ENCODE results near the gene PPBP. TPM values are rescaled to one million over a fixed set of nuclear protein-coding genes. Genes with fewer than 3 reads are reported as not detected.

The PPBP gene
- polyA plus RNA-seq, 4 donors = 1.5 TPM; not detected in 3

DNA sequence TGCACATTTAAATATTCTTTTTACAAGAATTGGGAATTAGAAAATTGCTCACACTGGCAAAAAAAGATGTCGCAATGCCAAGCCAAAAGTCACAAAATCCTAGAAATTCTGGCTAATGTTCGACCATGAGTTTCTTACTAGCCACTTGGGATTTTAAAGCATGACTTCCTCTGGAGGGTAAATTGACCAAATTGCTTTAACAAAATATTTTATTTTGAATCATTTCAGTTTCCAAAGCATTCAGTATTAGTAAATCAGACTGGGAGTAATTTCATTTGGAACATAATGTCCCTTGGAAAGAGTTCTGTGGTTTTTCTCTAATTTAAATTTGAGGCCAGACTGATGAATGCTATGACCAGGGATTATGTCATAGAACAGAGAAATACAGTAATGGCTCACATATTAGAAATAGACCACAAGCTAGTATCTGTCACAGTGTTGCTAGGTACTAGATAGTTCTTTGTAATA lies 18.1 kb upstream of the PPBP start:
- Histone ChIP-seq H3K9me3 (ENCODE audit: control insufficient read depth in 2 of 2, insufficient read depth in 1 of 2, low read depth in 1 of 2, low read length in 1 of 2) (no peaks in the 10 kb centered on the region), H3K36me3 (ENCODE audit: control insufficient read depth in 3 of 3, insufficient read depth in 2 of 3, low read depth in 1 of 3, low read length in 3 of 3) (no peaks in the 10 kb centered on the region), H3K27ac (ENCODE audit: low read depth in 1 of 3, low read length in 2 of 3) (peak overlapping the region in 1 of 3 donors; percentile 52), H3K4me3 (ENCODE audit: low read depth in 1 of 3, low read length in 3 of 3) (no peak overlapping the region), H3K27me3 (ENCODE audit: control insufficient read depth in 3 of 3, insufficient read depth in 3 of 3, low read length in 3 of 3) (no peaks in the 10 kb centered on the region), H3K4me1 (ENCODE audit: control insufficient read depth in 3 of 3, insufficient read depth in 2 of 3, low read depth in 1 of 3, low read length in 2 of 3) (peaks cover 0 to 10% (median 2%) of the 10 kb centered on the region in 3 donors)
- FAIRE-seq (no peak), DNase-seq (no peak)
- WGBS, 3 donors = 70 to 76% (median 74%) methylated on average over 2 of the region's 2 CpGs

GRCh38 chr4:74005528-74005927 lies 17.5 kb upstream of the PPBP start:
- Histone ChIP-seq H3K36me3 (ENCODE audit: control insufficient read depth in 3 of 3, insufficient read depth in 2 of 3, low read depth in 1 of 3, low read length in 3 of 3) (no peaks in the 10 kb centered on the region), H3K27ac (ENCODE audit: low read depth in 1 of 3, low read length in 2 of 3) (peak overlapping the region in 1 of 3 donors; percentile 71), H3K4me1 (ENCODE audit: control insufficient read depth in 3 of 3, insufficient read depth in 2 of 3, low read depth in 1 of 3, low read length in 2 of 3) (peaks cover 0 to 10% (median 2%) of the 10 kb centered on the region in 3 donors), H3K27me3 (ENCODE audit: control insufficient read depth in 3 of 3, insufficient read depth in 3 of 3, low read length in 3 of 3) (no peaks in the 10 kb centered on the region), H3K4me3 (ENCODE audit: low read depth in 1 of 3, low read length in 3 of 3) (no peak overlapping the region), H3K9me3 (ENCODE audit: control insufficient read depth in 2 of 2, insufficient read depth in 1 of 2, low read depth in 1 of 2, low read length in 1 of 2) (no peaks in the 10 kb centered on the region)
- peak; percentile 55 to 72 for DNase-seq
- 9 to 36% (median 21%) methylated on average over 3 of the region's 3 CpGs for WGBS, 3 donors
- no peak for FAIRE-seq

GRCh38 chr4:74004668-74005067 lies 16.7 kb upstream of the PPBP start:
- 44 to 47% (median 45%) methylated on average over 4 of the region's 4 CpGs for WGBS, 3 donors
- Histone ChIP-seq H3K27ac (ENCODE audit: low read depth in 1 of 3, low read length in 2 of 3) (peak overlapping the region in 1 of 3 donors; percentile 71), H3K36me3 (ENCODE audit: control insufficient read depth in 3 of 3, insufficient read depth in 2 of 3, low read depth in 1 of 3, low read length in 3 of 3) (no peaks in the 10 kb centered on the region), H3K27me3 (ENCODE audit: control insufficient read depth in 3 of 3, insufficient read depth in 3 of 3, low read length in 3 of 3) (no peaks in the 10 kb centered on the region), H3K4me1 (ENCODE audit: control insufficient read depth in 3 of 3, insufficient read depth in 2 of 3, low read depth in 1 of 3, low read length in 2 of 3) (peaks cover 0 to 10% (median 2%) of the 10 kb centered on the region in 3 donors), H3K9me3 (ENCODE audit: control insufficient read depth in 2 of 2, insufficient read depth in 1 of 2, low read depth in 1 of 2, low read length in 1 of 2) (no peaks in the 10 kb centered on the region), H3K4me3 (ENCODE audit: low read depth in 1 of 3, low read length in 3 of 3) (no peak overlapping the region)
- FAIRE-seq (no peak), DNase-seq (no peak)

DNA sequence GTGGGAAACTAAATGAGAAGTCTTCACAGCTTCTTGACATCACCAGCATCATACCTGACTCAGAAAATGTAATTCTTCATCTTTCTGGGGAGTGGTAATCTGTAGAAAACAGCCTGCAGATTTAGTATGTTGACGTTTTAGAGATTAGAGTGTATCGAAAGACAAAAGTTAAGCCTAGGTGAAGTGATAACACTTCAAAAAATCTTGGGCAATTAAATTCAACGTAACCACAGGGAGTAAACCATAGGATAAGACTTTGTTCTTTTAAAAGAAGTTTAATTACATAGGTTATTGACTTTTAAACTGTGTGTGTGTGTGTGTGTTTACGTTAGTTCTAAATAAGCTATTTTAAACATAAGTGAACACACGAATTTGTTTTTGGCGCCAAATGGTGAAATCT lies 12.3 kb upstream of the PPBP start:
- H3K27ac ChIP-seq (ENCODE audit: low read depth in 1 of 3, low read length in 2 of 3) = no peak overlapping the region
- WGBS, 3 donors = 29 to 63% (median 42%) methylated on average over 6 of the region's 6 CpGs
- H3K9me3 ChIP-seq (ENCODE audit: control insufficient read depth in 2 of 2, insufficient read depth in 1 of 2, low read depth in 1 of 2, low read length in 1 of 2) = no peaks in the 10 kb centered on the region
- DNase-seq (no peak), FAIRE-seq (no peak)
- H3K4me3 ChIP-seq (ENCODE audit: low read depth in 1 of 3, low read length in 3 of 3) = no peak overlapping the region
- peaks cover 0 to 6% (median 0%) of the 10 kb centered on the region in 3 donors for H3K27me3 ChIP-seq (ENCODE audit: control insufficient read depth in 3 of 3, insufficient read depth in 3 of 3, low read length in 3 of 3)
- peaks cover 2 to 10% (median 2%) of the 10 kb centered on the region in 3 donors for H3K4me1 ChIP-seq (ENCODE audit: control insufficient read depth in 3 of 3, insufficient read depth in 2 of 3, low read depth in 1 of 3, low read length in 2 of 3)
- H3K36me3 ChIP-seq (ENCODE audit: control insufficient read depth in 3 of 3, insufficient read depth in 2 of 3, low read depth in 1 of 3, low read length in 3 of 3) = no peaks in the 10 kb centered on the region

DNA sequence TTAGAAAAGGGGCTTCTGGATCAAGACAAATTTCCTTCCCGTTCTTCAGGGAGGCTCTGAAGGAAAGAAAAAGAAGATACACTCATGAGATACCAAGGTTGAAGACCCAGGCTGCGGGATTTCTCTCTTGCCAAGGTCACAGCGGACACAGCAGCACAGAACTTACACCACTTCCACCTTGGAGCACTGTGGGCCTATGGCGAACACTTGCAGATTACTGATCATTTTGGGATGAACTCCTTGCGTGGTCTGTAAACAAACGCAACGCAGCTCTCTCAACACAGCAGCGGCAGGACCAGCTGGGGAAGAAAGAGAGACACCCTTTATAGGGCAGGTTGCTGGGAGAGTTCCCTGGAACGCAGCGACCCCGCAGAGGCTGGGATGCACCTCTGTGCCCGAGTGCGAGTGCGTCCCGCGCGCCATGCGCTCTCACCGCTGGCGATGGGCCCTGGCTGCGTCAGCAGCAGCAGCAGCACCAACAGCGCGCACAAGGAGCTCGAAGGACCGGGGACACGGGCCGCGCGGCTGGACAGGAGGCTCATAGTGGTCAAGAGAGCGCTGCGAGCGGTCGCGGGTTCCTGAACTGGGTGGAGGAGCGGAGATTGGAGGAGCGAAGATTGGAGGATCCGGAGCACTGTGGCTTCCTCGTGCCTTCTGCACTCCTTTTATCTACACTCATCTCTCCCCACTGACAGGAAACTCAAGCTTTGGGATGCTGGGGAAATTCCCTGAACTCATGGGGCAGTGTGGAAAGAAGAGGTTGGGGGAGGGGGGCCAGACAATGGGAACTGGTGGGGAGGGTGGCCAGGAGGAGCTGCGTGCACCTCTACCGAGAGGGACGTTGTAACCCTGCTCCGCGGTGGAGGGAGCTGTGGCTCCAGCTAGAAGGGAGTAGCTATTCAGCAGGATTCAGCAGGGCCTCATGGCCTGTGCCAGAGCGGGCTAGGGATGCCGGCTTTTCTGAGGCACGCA lies 10.3 kb upstream of the PPBP start, which contains the start of gene CXCL5:
CXCL5 (minus strand) TSS at position 638 of the 972 bp plus-strand sequence; CDS start at position 542, 96 bp downstream.
- Histone ChIP-seq H3K36me3 (ENCODE audit: control insufficient read depth in 3 of 3, insufficient read depth in 2 of 3, low read depth in 1 of 3, low read length in 3 of 3) (no peaks in the 10 kb centered on the region), H3K4me3 (ENCODE audit: low read depth in 1 of 3, low read length in 3 of 3) (peak within 1 kb of the TSS in 1 of 3 donors; percentile 35), H3K4me1 (ENCODE audit: control insufficient read depth in 3 of 3, insufficient read depth in 2 of 3, low read depth in 1 of 3, low read length in 2 of 3) (peaks cover 0 to 4% (median 2%) of the 10 kb centered on the region in 3 donors), H3K9me3 (ENCODE audit: control insufficient read depth in 2 of 2, insufficient read depth in 1 of 2, low read depth in 1 of 2, low read length in 1 of 2) (no peaks in the 10 kb centered on the region), H3K27me3 (ENCODE audit: control insufficient read depth in 3 of 3, insufficient read depth in 3 of 3, low read length in 3 of 3) (peaks cover 0 to 6% (median 0%) of the 10 kb centered on the region in 3 donors), H3K27ac (ENCODE audit: low read depth in 1 of 3, low read length in 2 of 3) (no peak within 1 kb of the TSS)
- 23 to 40% (median 36%) methylated on average over 46 of the region's 46 CpGs for WGBS, 3 donors
- FAIRE-seq (no peak), DNase-seq (peak in 1 of 2 donors; percentile 54)

GRCh38 chr4:73992050-73992449 lies 4.1 kb upstream of the PPBP start:
- 0 to 31% (median 3%) methylated on average over 1 of the region's 1 CpG for WGBS, 3 donors
- DNase-seq = no peak

GRCh38 chr4:73991742-73992000 lies 3.7 kb upstream of the PPBP start:
- no peaks in the 10 kb centered on the region for H3K9me3 ChIP-seq (ENCODE audit: control insufficient read depth in 2 of 2, insufficient read depth in 1 of 2, low read depth in 1 of 2, low read length in 1 of 2)
- no peak overlapping the region for H3K4me3 ChIP-seq (ENCODE audit: low read depth in 1 of 3, low read length in 3 of 3)
- no peaks in the 10 kb centered on the region for H3K36me3 ChIP-seq (ENCODE audit: control insufficient read depth in 3 of 3, insufficient read depth in 2 of 3, low read depth in 1 of 3, low read length in 3 of 3)
- 91 to 97% (median 96%) methylated on average over 1 of the region's 1 CpG for WGBS, 3 donors
- no peak overlapping the region for H3K27ac ChIP-seq (ENCODE audit: low read depth in 1 of 3, low read length in 2 of 3)
- H3K4me1 ChIP-seq (ENCODE audit: control insufficient read depth in 3 of 3, insufficient read depth in 2 of 3, low read depth in 1 of 3, low read length in 2 of 3) = no peaks in the 10 kb centered on the region
- DNase-seq = no peak
- no peaks in the 10 kb centered on the region for H3K27me3 ChIP-seq (ENCODE audit: control insufficient read depth in 3 of 3, insufficient read depth in 3 of 3, low read length in 3 of 3)
- FAIRE-seq = no peak

More at GRCh38 chr4:73992050-73992449, 4.1 kb upstream of the PPBP start:
- H3K9me3 ChIP-seq (ENCODE audit: control insufficient read depth in 2 of 2, insufficient read depth in 1 of 2, low read depth in 1 of 2, low read length in 1 of 2) = no peaks in the 10 kb centered on the region
- FAIRE-seq = no peak
- H3K27me3 ChIP-seq (ENCODE audit: control insufficient read depth in 3 of 3, insufficient read depth in 3 of 3, low read length in 3 of 3) = no peaks in the 10 kb centered on the region
- H3K27ac ChIP-seq (ENCODE audit: low read depth in 1 of 3, low read length in 2 of 3) = no peak overlapping the region
- H3K4me3 ChIP-seq (ENCODE audit: low read depth in 1 of 3, low read length in 3 of 3) = no peak overlapping the region
- H3K4me1 ChIP-seq (ENCODE audit: control insufficient read depth in 3 of 3, insufficient read depth in 2 of 3, low read depth in 1 of 3, low read length in 2 of 3) = no peaks in the 10 kb centered on the region
- H3K36me3 ChIP-seq (ENCODE audit: control insufficient read depth in 3 of 3, insufficient read depth in 2 of 3, low read depth in 1 of 3, low read length in 3 of 3) = no peaks in the 10 kb centered on the region

DNA sequence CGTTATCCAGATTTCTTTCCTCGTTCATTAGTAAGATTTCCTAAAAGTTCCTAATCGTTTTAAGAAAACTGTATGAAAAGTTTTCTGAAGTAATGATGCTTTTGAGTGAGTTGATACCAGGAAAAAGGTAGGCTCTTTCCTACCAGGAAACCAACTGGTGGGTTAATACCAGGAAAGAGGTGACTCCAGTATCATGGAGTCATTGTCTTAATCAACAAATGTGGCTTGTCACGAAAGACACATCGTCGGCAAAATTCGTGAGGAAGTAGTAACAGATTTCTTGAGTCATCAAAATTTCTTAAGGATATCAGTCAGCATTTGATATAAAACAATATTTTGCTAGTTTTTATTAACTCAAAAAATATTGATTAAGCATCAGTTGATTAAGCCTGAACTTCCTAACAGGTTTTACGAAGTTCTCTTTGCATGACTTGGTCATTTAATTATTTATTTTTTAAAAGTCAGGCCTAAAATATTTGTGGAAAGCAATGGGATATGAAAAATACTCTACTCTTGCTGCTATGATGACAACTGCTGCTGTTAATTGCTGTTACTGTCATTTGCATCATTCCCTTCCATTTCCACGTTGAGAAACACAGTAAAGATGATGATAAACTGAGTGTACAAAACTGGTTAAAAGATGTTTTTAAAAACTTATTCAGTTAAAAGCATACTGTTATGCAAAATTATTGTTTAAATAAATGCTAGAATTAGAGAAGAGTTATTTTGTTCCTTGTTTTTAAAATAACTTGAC lies 3.2 kb upstream of the PPBP start:
- no peak overlapping the region for H3K27ac ChIP-seq (ENCODE audit: low read depth in 1 of 3, low read length in 2 of 3)
- peak; percentile 10 for FAIRE-seq

More for the DNA sequence above, 3.2 kb upstream of the PPBP start:
- H3K9me3 ChIP-seq (ENCODE audit: control insufficient read depth in 2 of 2, insufficient read depth in 1 of 2, low read depth in 1 of 2, low read length in 1 of 2) = no peaks in the 10 kb centered on the region
- H3K36me3 ChIP-seq (ENCODE audit: control insufficient read depth in 3 of 3, insufficient read depth in 2 of 3, low read depth in 1 of 3, low read length in 3 of 3) = no peaks in the 10 kb centered on the region
- no peak for DNase-seq
- no peaks in the 10 kb centered on the region for H3K4me1 ChIP-seq (ENCODE audit: control insufficient read depth in 3 of 3, insufficient read depth in 2 of 3, low read depth in 1 of 3, low read length in 2 of 3)
- no peaks in the 10 kb centered on the region for H3K27me3 ChIP-seq (ENCODE audit: control insufficient read depth in 3 of 3, insufficient read depth in 3 of 3, low read length in 3 of 3)
- H3K4me3 ChIP-seq (ENCODE audit: low read depth in 1 of 3, low read length in 3 of 3) = no peak overlapping the region
- WGBS, 3 donors = 87 to 90% (median 88%) methylated on average over 9 of the region's 9 CpGs
